WI38 (cell line): Measurements from ENCODE around the gene RNFT1.

ENCODE experiments used
- H3K4me3 ChIP-seq: 2 replicates; pipeline ENCODE4 v1.5.1; 2011; ENCODE audit warnings: low read depth, mild to moderate bottlenecking, control low read depth, low read length
- TF ChIP-seq, protein P1 (sequence below): IDR thresholded peaks from 2 replicates; pipeline ENCODE4 v1.5.1; 2012; ENCODE audit warnings: low read depth, mild to moderate bottlenecking, control low read depth, low read length

RNFT1 gene

GRCh38 chr17:59916446-59916845, 48.1 kb downstream of the RNFT1 start:
- no peak overlapping the region for H3K4me3 ChIP-seq
- TF ChIP-seq, protein P1, sequence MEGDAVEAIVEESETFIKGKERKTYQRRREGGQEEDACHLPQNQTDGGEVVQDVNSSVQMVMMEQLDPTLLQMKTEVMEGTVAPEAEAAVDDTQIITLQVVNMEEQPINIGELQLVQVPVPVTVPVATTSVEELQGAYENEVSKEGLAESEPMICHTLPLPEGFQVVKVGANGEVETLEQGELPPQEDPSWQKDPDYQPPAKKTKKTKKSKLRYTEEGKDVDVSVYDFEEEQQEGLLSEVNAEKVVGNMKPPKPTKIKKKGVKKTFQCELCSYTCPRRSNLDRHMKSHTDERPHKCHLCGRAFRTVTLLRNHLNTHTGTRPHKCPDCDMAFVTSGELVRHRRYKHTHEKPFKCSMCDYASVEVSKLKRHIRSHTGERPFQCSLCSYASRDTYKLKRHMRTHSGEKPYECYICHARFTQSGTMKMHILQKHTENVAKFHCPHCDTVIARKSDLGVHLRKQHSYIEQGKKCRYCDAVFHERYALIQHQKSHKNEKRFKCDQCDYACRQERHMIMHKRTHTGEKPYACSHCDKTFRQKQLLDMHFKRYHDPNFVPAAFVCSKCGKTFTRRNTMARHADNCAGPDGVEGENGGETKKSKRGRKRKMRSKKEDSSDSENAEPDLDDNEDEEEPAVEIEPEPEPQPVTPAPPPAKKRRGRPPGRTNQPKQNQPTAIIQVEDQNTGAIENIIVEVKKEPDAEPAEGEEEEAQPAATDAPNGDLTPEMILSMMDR, result no peak

DNA sequence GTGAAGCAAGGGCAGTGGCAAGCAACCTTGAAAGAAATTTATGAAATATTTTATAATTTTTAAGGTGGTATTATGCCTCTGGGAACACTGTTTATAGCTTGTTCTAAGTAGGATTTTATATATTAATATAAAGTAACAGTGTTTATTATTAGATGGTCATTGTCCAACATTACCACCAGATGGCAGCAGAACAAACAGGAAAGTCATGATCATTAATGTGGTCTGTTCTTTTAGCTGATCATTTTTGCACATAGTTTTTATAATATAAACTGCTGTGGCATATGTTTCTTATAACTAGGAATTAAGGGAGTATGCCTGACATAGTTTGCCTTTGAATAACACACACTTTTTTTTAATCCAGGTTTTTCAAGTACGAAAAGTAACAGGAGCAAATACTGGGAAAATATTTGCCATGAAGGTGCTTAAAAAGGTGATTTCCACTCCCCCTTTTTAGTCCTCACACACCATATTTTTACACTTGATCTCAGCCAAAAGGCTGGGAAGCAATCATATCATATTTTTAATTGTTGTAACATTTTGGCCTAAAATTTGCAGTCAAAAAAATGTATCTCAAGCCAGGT, 50.2 kb downstream of the RNFT1 start:
- TF ChIP-seq, protein P1, result no peak
- H3K4me3 ChIP-seq, result no peak overlapping the region

DNA sequence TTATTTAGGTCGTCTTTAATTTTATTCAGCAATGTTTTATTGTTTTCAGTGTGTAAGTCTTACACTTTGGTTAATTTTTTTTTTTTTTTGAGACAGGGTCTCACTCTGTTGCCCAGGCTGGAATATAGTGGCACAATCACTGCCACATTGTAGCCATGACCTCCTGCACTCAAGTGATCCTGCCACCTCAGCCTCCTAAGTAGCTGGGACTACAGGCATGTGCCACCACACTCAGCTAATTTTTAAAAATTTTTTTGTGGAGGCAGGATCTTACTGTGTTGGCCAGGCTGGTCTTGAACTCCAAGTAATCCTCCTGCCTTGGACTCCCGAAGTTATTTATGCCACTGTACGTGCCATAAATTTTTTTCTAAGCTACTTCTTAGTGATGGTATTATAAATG, 57.1 kb downstream of the RNFT1 start:
- TF ChIP-seq, protein P1, result no peak
- no peak overlapping the region for H3K4me3 ChIP-seq

DNA sequence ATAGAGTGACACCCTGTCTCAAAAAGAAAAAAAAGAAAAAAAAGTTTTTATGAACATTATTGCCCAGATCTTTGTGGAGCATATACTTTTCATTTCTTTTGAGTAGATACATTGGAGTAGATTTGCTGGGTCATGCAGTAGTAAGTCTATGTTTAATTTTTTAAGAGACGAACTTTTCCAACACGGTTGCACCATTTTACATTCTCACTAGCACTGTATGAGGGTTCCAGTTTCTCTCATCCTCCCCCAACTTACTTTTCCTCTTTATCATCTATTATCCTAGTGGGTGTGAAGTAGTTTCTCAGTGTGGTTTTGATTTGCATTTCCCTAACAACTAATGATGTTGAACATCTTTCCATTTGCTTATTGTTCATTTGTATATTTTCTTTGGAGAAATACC, 61.1 kb downstream of the RNFT1 start:
- TF ChIP-seq, protein P1, result no peak
- no peak overlapping the region for H3K4me3 ChIP-seq
